Measurements from ENCODE around the gene PPP2R1B. TPM values are rescaled to one million over a fixed set of nuclear protein-coding genes. Genes with fewer than 3 reads are reported as not detected.
"Not testable (repeated sequence)": the region's sequence is repeated elsewhere in the genome, so short reads cannot be mapped to it uniquely, and the experiment has no call there.

The PPP2R1B gene
- total and polyA plus RNA-seq, 2 of the 8 experiments (the other 6 are each of a cell fraction or from before 2014, with no cell fraction given): 25.8 to 87.0 TPM

- H4K8ac ChIP-seq (ENCODE audit: extremely low read depth, insufficient read depth, low read length): no peak overlapping the region
- H3K79me2 ChIP-seq (ENCODE audit: control insufficient read depth in 1 of 2, insufficient read depth in 2 of 2, low read length in 2 of 2): no peaks in the 10 kb centered on the region
- no peak overlapping the region for H3K4me2 ChIP-seq (ENCODE audit: insufficient read depth in 1 of 2, low read depth in 2 of 2, low read length in 2 of 2)
- H3K36me3 ChIP-seq (ENCODE audit: control insufficient read depth in 2 of 4, insufficient read depth in 4 of 4, low read length in 3 of 4): peaks cover 0 to 6% (median 3%) of the 10 kb centered on the region in 4 experiments; a peak in 3 of 8 replicates
- H2BK12ac ChIP-seq (ENCODE audit: low read depth, low read length): no peak overlapping the region
- H3K4me1 ChIP-seq (replicated peaks in 1 of 4; ENCODE audit: control insufficient read depth in 3 of 4, insufficient read depth in 4 of 4, low read length in 3 of 4): no peaks in the 10 kb centered on the region
- POLR2A ChIA-PET (ENCODE audit: partially characterized antibody): no interaction called here
- no peak overlapping the region for H4K5ac ChIP-seq (ENCODE audit: insufficient read length, low read depth, low read length)
- H2AK5ac ChIP-seq (ENCODE audit: low read depth, low read length): no peak overlapping the region
- no peak for FAIRE-seq
- H3K9me3 ChIP-seq (ENCODE audit: insufficient read depth in 2 of 2, low read depth in 1 of 2, low read length in 1 of 2): no peaks in the 10 kb centered on the region
- no peak overlapping the region for H2AFZ ChIP-seq (ENCODE audit: low read length)
- H3K56ac ChIP-seq (replicated peaks; ENCODE audit: insufficient read length, low read depth, low read length): no peak overlapping the region
- CTCF ChIA-PET (ENCODE audit: partially characterized antibody): interaction anchor here (1.0 to 1.3 kb wide), 2 partner anchors 38 to 49 kb away, joined by 3 to 4 read pairs; no protein-coding TSS in a partner anchor
- H3K9ac ChIP-seq (replicated peaks in 1 of 4; ENCODE audit: extremely low read depth in 1 of 4, low read depth in 3 of 4, low read length in 3 of 4): no peak overlapping the region
- H2BK20ac ChIP-seq (ENCODE audit: low read length): no peak overlapping the region
- no peak overlapping the region for H3K27ac ChIP-seq (ENCODE audit: low read depth, low read length)
- DNase-seq (ENCODE audit: low read depth in 1 of 2, low spot score in 2 of 2): no peak
- WGBS, 2 experiments (ENCODE audit: extremely low coverage in 1 of 2, insufficient coverage in 1 of 2, insufficient read length in 1 of 2, insufficient replicate concordance in 2 of 2, low coverage in 1 of 2, low lambda C conversion rate in 2 of 2, missing lambda C conversion rate in 1 of 2): 91% methylated on average over 2 of the region's 2 CpGs; no CpG with 5 or more reads in 1 of the 2 experiments
- H3K4me3 ChIP-seq (ENCODE audit: extremely low read depth in 1 of 4, insufficient read depth in 2 of 4, low read depth in 3 of 4, low read length in 4 of 4): no peak overlapping the region
- no peak overlapping the region for H4K91ac ChIP-seq (replicated peaks; ENCODE audit: insufficient read length, low read length)
- no peaks in the 10 kb centered on the region for H3K23me2 ChIP-seq (ENCODE audit: low read depth, low read length)
- no peak overlapping the region for H3K18ac ChIP-seq (ENCODE audit: extremely low read depth, low read length)
- no peaks in the 10 kb centered on the region for H4K20me1 ChIP-seq (replicated peaks in 1 of 2; ENCODE audit: control insufficient read depth in 1 of 2, insufficient read depth in 2 of 2, low read length in 2 of 2)
- no peak overlapping the region for H2BK120ac ChIP-seq (replicated peaks; ENCODE audit: low read depth, low read length)
- no peaks in the 10 kb centered on the region for H3K27me3 ChIP-seq (replicated peaks in 1 of 4; ENCODE audit: control insufficient read depth in 3 of 4, extremely low read depth in 1 of 4, insufficient read depth in 3 of 4, low read length in 3 of 4)
- no peak overlapping the region for H3K23ac ChIP-seq (ENCODE audit: insufficient read length)
- H3K4ac ChIP-seq (replicated peaks; ENCODE audit: insufficient read length, low read depth, low read length): no peak overlapping the region
- H3K14ac ChIP-seq (ENCODE audit: insufficient read length): no peak overlapping the region
- no peaks in the 10 kb centered on the region for H3K79me1 ChIP-seq (ENCODE audit: low read depth, low read length)
- H2BK15ac ChIP-seq (ENCODE audit: low read length): no peak overlapping the region
- no peak overlapping the region for H2BK5ac ChIP-seq (ENCODE audit: low read depth, low read length)
- no peak for TF ChIP-seq JUN (IDR thresholded peaks at IDR 0.05; ENCODE audit: low read depth, low read length)
- TF ChIP-seq NRF1 (IDR thresholded peaks at IDR 0.05; ENCODE audit: low read depth, low read length): no peak
Observed at GRCh38 chr11:111785076-111785475, 18.9 kb upstream of the PPP2R1B start.

- H3K27me3 ChIP-seq (replicated peaks in 1 of 4; ENCODE audit: control insufficient read depth in 3 of 4, extremely low read depth in 1 of 4, insufficient read depth in 3 of 4, low read length in 3 of 4); POLR2A ChIA-PET (ENCODE audit: partially characterized antibody); H4K8ac ChIP-seq (ENCODE audit: extremely low read depth, insufficient read depth, low read length); H2AFZ ChIP-seq (ENCODE audit: low read length); H3K56ac ChIP-seq (replicated peaks; ENCODE audit: insufficient read length, low read depth, low read length); H3K9me3 ChIP-seq (ENCODE audit: insufficient read depth in 2 of 2, low read depth in 1 of 2, low read length in 1 of 2); H3K18ac ChIP-seq (ENCODE audit: extremely low read depth, low read length); H2BK15ac ChIP-seq (ENCODE audit: low read length); H3K23ac ChIP-seq (ENCODE audit: insufficient read length); H4K5ac ChIP-seq (ENCODE audit: insufficient read length, low read depth, low read length); H3K4me2 ChIP-seq (ENCODE audit: insufficient read depth in 1 of 2, low read depth in 2 of 2, low read length in 2 of 2); H2BK120ac ChIP-seq (replicated peaks; ENCODE audit: low read depth, low read length); H3K4me1 ChIP-seq (replicated peaks in 1 of 4; ENCODE audit: control insufficient read depth in 3 of 4, insufficient read depth in 4 of 4, low read length in 3 of 4); H3K14ac ChIP-seq (ENCODE audit: insufficient read length); H2BK20ac ChIP-seq (ENCODE audit: low read length); H2AK5ac ChIP-seq (ENCODE audit: low read depth, low read length); H3K36me3 ChIP-seq (ENCODE audit: control insufficient read depth in 2 of 4, insufficient read depth in 4 of 4, low read length in 3 of 4); H3K4ac ChIP-seq (replicated peaks; ENCODE audit: insufficient read length, low read depth, low read length); H2BK5ac ChIP-seq (ENCODE audit: low read depth, low read length); H3K9ac ChIP-seq (replicated peaks in 1 of 4; ENCODE audit: extremely low read depth in 1 of 4, low read depth in 3 of 4, low read length in 3 of 4); H3K4me3 ChIP-seq (ENCODE audit: extremely low read depth in 1 of 4, insufficient read depth in 2 of 4, low read depth in 3 of 4, low read length in 4 of 4); H2BK12ac ChIP-seq (ENCODE audit: low read depth, low read length); H3K79me1 ChIP-seq (ENCODE audit: low read depth, low read length); H3K27ac ChIP-seq (ENCODE audit: low read depth, low read length); H3K23me2 ChIP-seq (ENCODE audit: low read depth, low read length); H4K20me1 ChIP-seq (replicated peaks in 1 of 2; ENCODE audit: control insufficient read depth in 1 of 2, insufficient read depth in 2 of 2, low read length in 2 of 2); DNase-seq (ENCODE audit: low read depth in 1 of 2, low spot score in 2 of 2); H4K91ac ChIP-seq (replicated peaks; ENCODE audit: insufficient read length, low read length); H3K79me2 ChIP-seq (ENCODE audit: control insufficient read depth in 1 of 2, insufficient read depth in 2 of 2, low read length in 2 of 2); FAIRE-seq: not testable (repeated sequence)
- CTCF ChIA-PET (ENCODE audit: partially characterized antibody): interaction anchor here (0.8 to 1.3 kb wide), 4 partner anchors 16 to 197 kb away, joined by 3 to 6 read pairs (median 4); no protein-coding TSS in a partner anchor
- 93% methylated on average over 10 of the region's 10 CpGs; no CpG with 5 or more reads in 1 of the 2 experiments for WGBS, 2 experiments (ENCODE audit: extremely low coverage in 1 of 2, insufficient coverage in 1 of 2, insufficient read length in 1 of 2, insufficient replicate concordance in 2 of 2, low coverage in 1 of 2, low lambda C conversion rate in 2 of 2, missing lambda C conversion rate in 1 of 2)
Observed at GRCh38 chr11:111784311-111784710, 18.1 kb upstream of the PPP2R1B start.

Data from H1 (cell line).